Stimulated activated CD4-positive, alpha-beta T cell treated with anti-CD3 and anti-CD28 coated beads, Interleukin-15, amount 100 ng/mL, for 24 hours (primary cell): ENCODE data around the gene MAPRE3.

ENCODE experiments used
- DNase-seq: peaks from one replicate; pipeline ENCODE4 v3.0.0-alpha.2; 2020

The MAPRE3 gene

GRCh38 chr2:27018142-27018541, 47.7 kb downstream of the MAPRE3 start:
- DNase-seq: no peak

DNA sequence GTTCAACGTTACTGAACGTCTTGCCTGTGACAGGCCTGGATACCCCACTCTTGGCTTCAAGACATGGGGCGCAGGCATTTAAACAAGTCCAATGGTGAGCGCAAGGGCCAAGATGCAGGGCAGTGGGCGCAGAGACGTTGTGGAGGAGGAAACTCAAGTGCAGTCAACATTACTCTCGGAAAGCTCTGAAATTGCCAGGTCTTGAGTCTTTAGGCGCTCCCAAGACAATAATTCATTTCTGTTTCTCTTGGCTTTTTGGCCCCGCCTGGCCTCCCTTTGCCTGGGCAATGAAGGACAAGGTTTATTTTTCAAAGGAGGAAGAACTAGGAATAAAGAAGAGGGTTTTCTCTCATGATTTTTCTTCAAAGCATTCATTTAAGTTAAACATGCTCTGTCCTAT, 49.0 kb downstream of the MAPRE3 start:
- DNase-seq: no peak

DNA sequence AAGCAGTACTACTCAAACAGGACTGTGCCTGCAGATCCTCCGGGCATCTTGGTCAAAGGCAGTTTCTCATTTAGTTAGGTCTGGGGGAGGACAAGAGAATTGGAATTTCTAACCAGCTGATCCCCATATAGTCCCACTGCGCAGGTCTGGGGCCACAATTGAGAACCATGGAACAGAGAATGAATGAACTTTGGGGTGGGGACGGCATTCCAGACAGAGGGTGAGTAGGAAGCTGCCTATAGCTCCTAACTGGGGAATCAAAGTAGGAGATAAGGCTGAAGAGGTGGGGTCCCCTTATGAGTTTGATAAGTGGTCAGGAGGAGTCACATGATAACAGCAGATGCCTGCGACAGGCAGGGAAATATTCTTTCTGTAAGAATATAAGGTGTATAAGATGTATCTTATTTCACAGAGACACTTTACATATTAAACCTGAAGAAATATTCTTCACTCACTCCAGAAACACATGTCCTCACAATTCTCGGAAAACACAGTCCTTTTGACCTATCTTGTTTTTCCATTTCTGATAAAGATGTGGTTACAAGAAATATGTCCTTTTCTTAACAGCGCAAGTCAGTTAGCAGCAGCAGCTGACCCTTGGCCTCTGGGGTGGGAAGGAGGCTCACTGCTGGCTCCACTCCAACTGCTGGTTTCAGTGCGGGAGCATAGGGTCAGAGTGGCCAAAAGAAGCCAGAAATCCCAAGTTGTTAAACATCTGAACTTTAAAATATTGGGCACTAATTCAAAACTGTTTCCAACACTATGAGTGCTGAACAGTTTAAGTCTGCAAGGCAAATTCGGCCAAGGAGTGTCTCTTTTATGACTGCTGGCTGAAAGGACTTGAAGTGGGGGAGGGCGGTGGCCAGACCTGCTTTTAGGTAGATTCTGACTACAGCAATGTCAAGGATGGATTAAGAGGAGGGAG, 49.8 kb downstream of the MAPRE3 start:
- no peak for DNase-seq

DNA sequence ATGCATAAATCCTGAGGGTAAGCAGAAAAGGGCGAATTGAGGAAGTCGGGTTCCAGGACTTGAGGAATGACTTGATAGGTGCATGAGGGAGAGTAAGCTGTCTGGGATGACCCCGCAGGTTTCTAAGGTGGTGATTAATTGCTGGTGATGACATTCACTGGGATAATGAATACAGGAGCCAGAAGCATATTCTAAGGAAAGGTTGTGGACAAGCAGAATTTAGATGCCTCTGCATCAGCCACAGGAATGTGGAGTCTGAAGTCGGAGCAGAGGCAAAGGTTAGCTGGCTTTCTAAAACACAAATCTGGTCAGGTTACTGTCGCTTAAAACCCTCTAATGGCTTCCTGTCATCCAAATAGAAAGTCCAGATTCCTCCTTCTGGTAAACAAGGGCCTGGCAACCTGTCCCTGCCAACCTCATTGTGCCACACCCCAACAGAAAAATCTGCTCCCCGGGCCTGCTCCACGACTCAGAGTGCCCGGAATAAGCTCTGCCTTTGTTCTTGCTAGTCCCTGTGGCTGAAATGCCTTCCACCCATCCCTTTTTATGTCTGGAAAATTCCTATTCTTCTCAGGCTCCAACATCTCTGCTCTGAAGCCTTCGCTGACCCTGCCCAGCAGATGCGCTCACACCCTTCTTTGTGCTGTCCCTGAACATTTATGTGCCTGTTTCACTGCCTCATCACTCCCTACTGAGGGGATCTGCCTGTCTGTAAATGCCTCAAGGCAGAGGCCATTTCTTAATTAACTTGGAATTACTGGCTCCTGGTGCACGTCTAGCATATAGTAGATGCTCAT, 51.0 kb downstream of the MAPRE3 start:
- no peak for DNase-seq

DNA sequence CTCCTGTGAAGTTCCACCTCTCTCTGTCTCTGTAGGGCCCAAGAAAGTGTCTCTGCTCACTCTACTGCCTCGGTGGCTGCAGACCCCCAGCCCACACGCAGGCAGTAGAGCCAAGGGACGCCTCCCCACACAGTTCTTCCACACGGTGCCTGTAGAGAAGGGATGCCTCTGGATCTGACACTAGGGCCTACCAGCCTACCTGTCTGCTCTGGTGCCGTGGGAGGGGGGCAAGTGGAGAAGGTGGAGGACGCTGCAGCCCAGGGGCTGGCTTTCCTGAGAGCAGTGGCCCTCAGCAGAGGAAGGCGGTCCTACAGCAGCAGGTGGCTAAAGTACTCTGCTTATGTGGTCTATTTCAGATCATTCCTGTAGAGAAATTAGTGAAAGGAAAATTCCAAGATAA, 53.3 kb downstream of the MAPRE3 start:
- DNase-seq: no peak

- no peak for DNase-seq
Measured at GRCh38 chr2:27024188-27024587, 53.8 kb downstream of the MAPRE3 start.

- no peak for DNase-seq
Measured at GRCh38 chr2:27024812-27025211, 54.4 kb downstream of the MAPRE3 start.

GRCh38 chr2:27025281-27025800, 54.9 kb downstream of the MAPRE3 start:
- no peak for DNase-seq

- no peak for DNase-seq
Measured at GRCh38 chr2:27025861-27026851, 55.7 kb downstream of the MAPRE3 start.

DNA sequence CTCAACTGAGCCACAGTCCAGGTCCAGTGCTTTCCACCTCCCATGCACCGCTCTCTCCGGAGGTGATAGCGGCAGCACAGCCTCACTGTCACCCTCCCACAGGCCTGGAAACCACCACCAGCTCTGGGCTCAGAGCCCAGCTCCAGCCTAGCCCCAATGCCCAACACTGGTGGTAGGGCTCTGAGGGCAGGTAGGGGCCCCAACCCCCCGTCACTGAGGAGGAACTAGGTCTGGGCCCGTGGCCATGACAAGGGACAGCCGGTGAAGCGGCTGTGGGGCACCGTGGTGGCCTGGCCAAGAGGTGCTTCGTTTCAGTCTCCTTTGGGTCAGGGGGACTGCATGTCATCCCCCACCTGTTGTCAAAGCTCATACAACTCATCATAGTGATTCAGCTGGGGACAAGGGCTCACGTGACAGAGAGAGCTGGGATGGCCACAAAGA, 56.8 kb downstream of the MAPRE3 start:
- no peak for DNase-seq

GRCh38 chr2:27029051-27029450, 58.6 kb downstream of the MAPRE3 start:
- no peak for DNase-seq

GRCh38 chr2:27032495-27033252, 62.2 kb downstream of the MAPRE3 start, which contains the start of gene TMEM214:
Gene TMEM214 (plus strand): TSS chr2:27032965. CDS start chr2:27033016, 51 bp downstream.
- peak; percentile 91 for DNase-seq

DNA sequence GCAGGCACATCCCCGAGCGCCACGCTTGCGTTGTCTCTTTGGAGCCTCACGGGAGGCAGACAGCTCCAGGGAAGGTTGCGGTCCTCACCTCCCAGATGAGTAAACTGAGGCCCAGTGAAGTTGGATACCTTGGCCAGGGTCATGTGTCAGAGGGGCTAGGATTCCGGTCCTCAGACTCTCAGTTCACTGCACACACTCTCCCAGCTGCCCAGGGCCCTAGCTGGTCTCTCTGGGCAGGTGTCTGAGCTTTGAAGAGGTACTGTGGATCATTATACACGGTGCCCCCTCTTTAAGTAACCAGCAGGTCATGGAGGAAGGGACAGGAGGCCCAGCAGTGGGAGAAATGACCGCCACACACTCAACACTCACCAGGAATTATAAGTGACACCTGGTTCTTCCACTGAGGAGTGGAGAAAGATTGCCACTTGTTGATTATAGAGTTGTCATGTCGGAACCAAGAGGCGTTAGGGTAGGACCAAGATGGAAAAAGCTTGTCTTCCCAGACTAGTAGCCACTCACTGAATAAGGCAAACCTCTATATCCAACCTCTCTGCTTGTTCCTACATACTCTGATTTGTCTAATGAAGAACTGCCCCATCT, 62.9 kb downstream of the MAPRE3 start:
- no peak for DNase-seq

- DNase-seq: no peak
Measured at GRCh38 chr2:27038012-27038411, 67.6 kb downstream of the MAPRE3 start.

DNA sequence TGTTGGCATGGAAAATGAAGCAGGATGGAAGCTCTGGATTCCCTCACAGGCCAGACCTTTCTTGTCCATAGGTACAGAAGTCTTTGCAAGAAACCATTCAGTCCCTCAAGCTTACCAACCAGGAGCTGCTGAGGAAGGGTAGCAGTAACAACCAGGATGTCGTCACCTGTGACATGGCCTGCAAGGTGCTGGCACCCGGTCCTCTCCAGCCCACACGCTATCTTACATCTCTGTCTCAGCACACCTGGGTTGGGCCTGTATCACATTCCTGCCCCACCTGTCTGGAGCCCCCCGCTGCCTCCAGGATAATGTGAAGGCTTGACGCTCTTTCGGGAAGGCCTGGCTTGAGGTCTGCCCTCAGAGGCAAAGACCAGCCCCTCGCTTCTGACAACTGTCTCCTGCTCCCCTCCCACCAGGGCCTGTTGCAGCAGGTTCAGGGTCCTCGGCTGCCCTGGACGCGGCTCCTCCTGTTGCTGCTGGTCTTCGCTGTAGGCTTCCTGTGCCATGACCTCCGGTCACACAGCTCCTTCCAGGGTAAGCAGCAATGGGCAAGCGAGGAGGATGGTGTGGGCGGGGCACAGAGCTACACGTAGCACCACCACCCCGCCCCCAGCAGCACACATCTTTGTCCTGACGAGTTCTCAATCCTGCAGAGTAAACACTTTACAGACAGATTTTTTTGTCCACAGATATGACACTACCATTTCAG, 68.3 kb downstream of the MAPRE3 start:
- DNase-seq: no peak

DNA sequence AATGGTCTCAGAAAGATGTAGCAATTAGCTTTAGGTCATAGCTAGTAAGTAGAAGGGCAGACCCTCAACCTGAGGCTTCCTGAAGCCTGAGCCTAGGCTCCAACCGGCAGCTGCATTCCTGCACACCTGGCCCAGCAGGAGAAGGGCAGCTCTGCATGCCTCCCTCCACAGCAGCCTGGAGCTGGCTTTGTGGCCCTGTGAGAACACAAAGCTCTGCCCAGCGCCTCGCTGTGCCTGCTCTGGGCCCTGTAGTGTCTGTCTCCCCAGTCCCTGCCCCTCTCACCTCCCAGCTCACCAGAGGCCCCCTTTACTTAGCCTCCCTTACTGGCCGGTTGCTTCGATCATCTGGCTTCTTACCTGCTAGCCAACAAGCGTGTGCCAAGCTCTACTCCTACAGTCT, 69.0 kb downstream of the MAPRE3 start:
- DNase-seq: no peak

DNA sequence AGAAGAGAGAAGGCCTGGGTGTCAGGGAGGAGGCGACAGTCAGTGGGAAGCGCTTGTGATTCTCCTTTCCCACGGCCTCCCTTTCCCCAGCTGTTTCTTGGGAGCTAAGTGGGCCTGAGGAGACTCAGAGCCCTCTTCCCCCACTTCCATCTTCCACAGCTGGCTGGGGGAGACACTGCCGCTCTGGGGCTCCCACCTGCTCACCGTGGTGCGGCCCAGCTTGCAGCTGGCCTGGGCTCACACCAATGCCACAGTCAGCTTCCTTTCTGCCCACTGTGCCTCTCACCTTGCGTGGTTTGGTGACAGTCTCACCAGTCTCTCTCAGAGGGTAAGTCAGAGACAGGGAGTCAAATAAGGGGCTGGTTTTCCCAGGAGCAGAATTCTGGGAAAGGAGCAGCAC, 69.4 kb downstream of the MAPRE3 start:
- DNase-seq: no peak

DNA sequence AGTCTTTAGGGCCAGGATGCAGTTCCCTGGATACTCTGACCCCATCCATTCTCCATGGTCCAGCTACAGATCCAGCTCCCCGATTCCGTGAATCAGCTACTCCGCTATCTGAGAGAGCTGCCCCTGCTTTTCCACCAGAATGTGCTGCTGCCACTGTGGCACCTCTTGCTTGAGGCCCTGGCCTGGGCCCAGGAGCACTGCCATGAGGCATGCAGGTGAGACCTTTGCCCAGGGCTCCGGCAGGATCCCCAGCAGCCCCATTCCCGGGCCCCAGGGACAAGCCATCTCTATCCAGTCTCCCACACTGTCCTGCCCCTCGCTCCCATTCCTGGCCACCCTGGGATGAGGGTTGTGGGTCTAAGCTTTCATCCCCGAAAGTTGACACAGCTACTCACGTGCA, 69.8 kb downstream of the MAPRE3 start:
- no peak for DNase-seq

GRCh38 chr2:27041752-27042151, 71.3 kb downstream of the MAPRE3 start:
- DNase-seq: no peak

DNA sequence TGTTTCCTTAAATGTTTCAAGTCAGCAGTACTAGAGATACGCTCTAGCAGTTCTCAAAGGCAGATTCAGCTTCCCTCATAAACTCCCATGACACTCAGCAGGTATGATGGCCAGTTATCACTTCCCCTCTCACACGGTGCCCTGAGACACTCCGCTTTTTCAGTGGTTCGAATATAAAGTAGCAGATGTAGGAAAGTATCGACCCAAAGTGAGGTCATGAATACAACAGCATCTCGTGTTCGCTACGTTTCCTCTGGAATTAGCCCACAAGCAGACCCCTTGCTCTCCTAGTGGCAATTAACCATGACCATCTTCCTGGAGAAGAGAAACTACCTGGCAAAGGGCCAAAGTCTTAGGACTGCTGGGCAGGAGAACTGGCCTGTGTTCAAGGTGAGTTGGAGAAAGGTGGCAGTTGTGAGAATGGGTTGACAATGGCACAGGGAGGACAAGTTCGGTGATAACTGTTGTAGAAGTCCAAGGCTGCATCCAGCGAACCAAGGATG, 71.8 kb downstream of the MAPRE3 start:
- DNase-seq: no peak
